ENCODE measurements around the gene FOXP1. TPM values are rescaled to one million over a fixed set of nuclear protein-coding genes. Genes with fewer than 3 reads are reported as not detected.

The FOXP1 gene
- total and polyA plus RNA-seq, 2 of the 13 experiments (the other 11 are each of a cell fraction or from before 2014, with no cell fraction given), result 40.4 to 59.0 TPM

DNA sequence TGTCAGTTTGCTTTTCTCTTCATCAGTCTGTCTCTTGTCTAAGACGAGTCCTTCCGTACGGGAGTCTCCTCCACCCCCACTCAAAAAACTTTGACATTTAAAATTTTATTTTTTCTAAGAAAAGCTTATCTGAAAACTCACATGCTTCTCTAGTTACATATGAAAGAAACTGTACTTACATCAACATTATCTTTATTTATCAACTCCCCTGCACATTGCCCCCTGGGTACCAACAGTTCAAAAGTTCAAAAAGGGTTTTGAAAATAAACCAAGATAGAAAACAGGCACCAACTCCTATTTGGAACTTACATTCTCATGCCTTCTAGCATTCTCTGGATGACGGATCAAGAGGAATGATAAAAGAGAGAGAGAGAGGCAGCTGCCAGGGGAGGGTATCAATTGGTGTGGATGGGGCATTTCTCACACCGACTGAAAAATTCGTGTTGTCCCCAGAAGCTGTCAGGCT, 182.5 kb downstream of the FOXP1 start (continued):
- TF ChIP-seq AFF4 (CRISPR knock-in tag; IDR thresholded peaks at IDR 0.05) (no peak), ZMYM2 (CRISPR knock-in tag; IDR thresholded peaks at IDR 0.05) (no peak), MYC (CRISPR knock-in tag; IDR thresholded peaks at IDR 0.05; ENCODE audit: borderline replicate concordance) (no peak), SNRNP70 (IDR thresholded peaks at IDR 0.05; ENCODE audit: low read depth, low read length) (no peak), ZNF180 (CRISPR knock-in tag; IDR thresholded peaks at IDR 0.05; ENCODE audit: borderline replicate concordance, low read depth) (no peak), SMARCC2 (IDR thresholded peaks at IDR 0.05) (no peak), ZNF12 (CRISPR knock-in tag; IDR thresholded peaks at IDR 0.05) (no peak), ZIK1 (CRISPR knock-in tag; IDR thresholded peaks at IDR 0.05; ENCODE audit: borderline replicate concordance, low read depth) (no peak), MEIS1 (CRISPR knock-in tag; IDR thresholded peaks at IDR 0.05; ENCODE audit: borderline replicate concordance) (no peak), ZNF598 (CRISPR knock-in tag; IDR thresholded peaks at IDR 0.05; ENCODE audit: borderline replicate concordance) (no peak), ZNF570 (CRISPR knock-in tag; IDR thresholded peaks at IDR 0.05; ENCODE audit: borderline replicate concordance) (no peak), ZNF282 (IDR thresholded peaks at IDR 0.05; ENCODE audit: partially characterized antibody) (no peak), NR2F1 (CRISPR knock-in tag; IDR thresholded peaks at IDR 0.05) (no peak), ARID5B (CRISPR knock-in tag; IDR thresholded peaks at IDR 0.05) (no peak), NCOR1 (IDR thresholded peaks at IDR 0.05; ENCODE audit: borderline replicate concordance, low read length) (peak; percentile 70), ZSCAN20 (CRISPR knock-in tag; IDR thresholded peaks at IDR 0.05; ENCODE audit: borderline replicate concordance) (no peak), NFE2L2 (IDR thresholded peaks at IDR 0.05; ENCODE audit: low read length) (no peak)
- TF ChIP-seq, protein P1, sequence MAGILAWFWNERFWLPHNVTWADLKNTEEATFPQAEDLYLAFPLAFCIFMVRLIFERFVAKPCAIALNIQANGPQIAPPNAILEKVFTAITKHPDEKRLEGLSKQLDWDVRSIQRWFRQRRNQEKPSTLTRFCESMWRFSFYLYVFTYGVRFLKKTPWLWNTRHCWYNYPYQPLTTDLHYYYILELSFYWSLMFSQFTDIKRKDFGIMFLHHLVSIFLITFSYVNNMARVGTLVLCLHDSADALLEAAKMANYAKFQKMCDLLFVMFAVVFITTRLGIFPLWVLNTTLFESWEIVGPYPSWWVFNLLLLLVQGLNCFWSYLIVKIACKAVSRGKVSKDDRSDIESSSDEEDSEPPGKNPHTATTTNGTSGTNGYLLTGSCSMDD (CRISPR knock-in tag; IDR thresholded peaks at IDR 0.05), result no peak
- TF ChIP-seq, protein P2, sequence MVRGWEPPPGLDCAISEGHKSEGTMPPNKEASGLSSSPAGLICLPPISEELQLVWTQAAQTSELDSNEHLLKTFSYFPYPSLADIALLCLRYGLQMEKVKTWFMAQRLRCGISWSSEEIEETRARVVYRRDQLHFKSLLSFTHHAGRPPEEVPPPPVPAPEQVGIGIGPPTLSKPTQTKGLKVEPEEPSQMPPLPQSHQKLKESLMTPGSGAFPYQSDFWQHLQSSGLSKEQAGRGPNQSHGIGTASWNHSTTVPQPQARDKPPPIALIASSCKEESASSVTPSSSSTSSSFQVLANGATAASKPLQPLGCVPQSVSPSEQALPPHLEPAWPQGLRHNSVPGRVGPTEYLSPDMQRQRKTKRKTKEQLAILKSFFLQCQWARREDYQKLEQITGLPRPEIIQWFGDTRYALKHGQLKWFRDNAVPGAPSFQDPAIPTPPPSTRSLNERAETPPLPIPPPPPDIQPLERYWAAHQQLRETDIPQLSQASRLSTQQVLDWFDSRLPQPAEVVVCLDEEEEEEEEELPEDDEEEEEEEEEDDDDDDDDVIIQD (CRISPR knock-in tag; IDR thresholded peaks at IDR 0.05; ENCODE audit: low read depth), result 0 out of 2 replicates have a peak, but pooled peaks have one; percentile 13
